ENCODE results near the gene CYP2A6.
"Not testable (repeated sequence)": the region's sequence is repeated elsewhere in the genome, so short reads cannot be mapped to it uniquely, and the experiment has no call there.

CYP2A6 gene

GRCh38 chr19:40838477-40838876 lies 11.8 kb downstream of the CYP2A6 start:
- H3K36me3 ChIP-seq (ENCODE audit: control insufficient read depth, insufficient read depth, low read length); H3K4me3 ChIP-seq (ENCODE audit: low read length); H3K27me3 ChIP-seq (ENCODE audit: control insufficient read depth, insufficient read depth, low read length); H3K4me1 ChIP-seq (ENCODE audit: control insufficient read depth, insufficient read depth, low read length); H3K9ac ChIP-seq (ENCODE audit: low read length); H3K27ac ChIP-seq (ENCODE audit: low read depth, low read length): not testable (repeated sequence)

- H3K27me3 ChIP-seq (ENCODE audit: control insufficient read depth, insufficient read depth, low read length): no peaks in the 10 kb centered on the region
- H3K36me3 ChIP-seq (ENCODE audit: control insufficient read depth, insufficient read depth, low read length): no peaks in the 10 kb centered on the region
- no peak overlapping the region for H3K9ac ChIP-seq (ENCODE audit: low read length)
- H3K4me1 ChIP-seq (ENCODE audit: control insufficient read depth, insufficient read depth, low read length): no peaks in the 10 kb centered on the region
- no peak overlapping the region for H3K27ac ChIP-seq (ENCODE audit: low read depth, low read length)
- H3K4me3 ChIP-seq (ENCODE audit: low read length): no peak overlapping the region
These were observed 13.4 kb downstream of the CYP2A6 start for GRCh38 chr19:40836754-40837429.

- not testable (repeated sequence) for H3K27me3 ChIP-seq (ENCODE audit: control insufficient read depth, insufficient read depth, low read length); H3K27ac ChIP-seq (ENCODE audit: low read depth, low read length); H3K4me3 ChIP-seq (ENCODE audit: low read length); H3K36me3 ChIP-seq (ENCODE audit: control insufficient read depth, insufficient read depth, low read length); H3K9ac ChIP-seq (ENCODE audit: low read length); H3K4me1 ChIP-seq (ENCODE audit: control insufficient read depth, insufficient read depth, low read length)
These were observed 16.3 kb downstream of the CYP2A6 start for GRCh38 chr19:40833728-40834533.

GRCh38 chr19:40832431-40832790 lies 17.8 kb downstream of the CYP2A6 start:
- H3K36me3 ChIP-seq (ENCODE audit: control insufficient read depth, insufficient read depth, low read length); H3K27ac ChIP-seq (ENCODE audit: low read depth, low read length); H3K27me3 ChIP-seq (ENCODE audit: control insufficient read depth, insufficient read depth, low read length); H3K4me3 ChIP-seq (ENCODE audit: low read length); H3K4me1 ChIP-seq (ENCODE audit: control insufficient read depth, insufficient read depth, low read length); H3K9ac ChIP-seq (ENCODE audit: low read length): not testable (repeated sequence)

GRCh38 chr19:40831502-40832430 lies 18.5 kb downstream of the CYP2A6 start:
- Histone ChIP-seq H3K4me1 (ENCODE audit: control insufficient read depth, insufficient read depth, low read length) (peaks cover 4% of the 10 kb centered on the region), H3K36me3 (ENCODE audit: control insufficient read depth, insufficient read depth, low read length) (peaks cover 8% of the 10 kb centered on the region), H3K4me3 (ENCODE audit: low read length) (no peak overlapping the region), H3K27ac (ENCODE audit: low read depth, low read length) (no peak overlapping the region), H3K9ac (ENCODE audit: low read length) (no peak overlapping the region), H3K27me3 (ENCODE audit: control insufficient read depth, insufficient read depth, low read length) (no peaks in the 10 kb centered on the region)

GRCh38 chr19:40830741-40831140 lies 19.5 kb downstream of the CYP2A6 start:
- not testable (repeated sequence) for H3K27ac ChIP-seq (ENCODE audit: low read depth, low read length); H3K27me3 ChIP-seq (ENCODE audit: control insufficient read depth, insufficient read depth, low read length); H3K9ac ChIP-seq (ENCODE audit: low read length); H3K4me3 ChIP-seq (ENCODE audit: low read length); H3K4me1 ChIP-seq (ENCODE audit: control insufficient read depth, insufficient read depth, low read length)
- H3K36me3 ChIP-seq (ENCODE audit: control insufficient read depth, insufficient read depth, low read length): peaks cover 10% of the 10 kb centered on the region

- Histone ChIP-seq H3K4me1 (ENCODE audit: control insufficient read depth, insufficient read depth, low read length) (peaks cover 4% of the 10 kb centered on the region), H3K27me3 (ENCODE audit: control insufficient read depth, insufficient read depth, low read length) (no peaks in the 10 kb centered on the region), H3K27ac (ENCODE audit: low read depth, low read length) (no peak overlapping the region), H3K9ac (ENCODE audit: low read length) (no peak overlapping the region), H3K36me3 (ENCODE audit: control insufficient read depth, insufficient read depth, low read length) (peaks cover 10% of the 10 kb centered on the region), H3K4me3 (ENCODE audit: low read length) (no peak overlapping the region)
These were observed 21.0 kb downstream of the CYP2A6 start for GRCh38 chr19:40829205-40829604.

GRCh38 chr19:40827386-40828247 lies 22.6 kb downstream of the CYP2A6 start:
- no peak overlapping the region for H3K27ac ChIP-seq (ENCODE audit: low read depth, low read length)
- H3K4me3 ChIP-seq (ENCODE audit: low read length): no peak overlapping the region
- peaks cover 6% of the 10 kb centered on the region for H3K4me1 ChIP-seq (ENCODE audit: control insufficient read depth, insufficient read depth, low read length)
- no peaks in the 10 kb centered on the region for H3K27me3 ChIP-seq (ENCODE audit: control insufficient read depth, insufficient read depth, low read length)
- peaks cover 10% of the 10 kb centered on the region for H3K36me3 ChIP-seq (ENCODE audit: control insufficient read depth, insufficient read depth, low read length)
- H3K9ac ChIP-seq (ENCODE audit: low read length): no peak overlapping the region

- not testable (repeated sequence) for H3K27ac ChIP-seq (ENCODE audit: low read depth, low read length)
These were observed 23.4 kb downstream of the CYP2A6 start for GRCh38 chr19:40826699-40827385.

GRCh38 chr19:40826312-40826698 lies 23.9 kb downstream of the CYP2A6 start:
- H3K4me3 ChIP-seq (ENCODE audit: low read length): not testable (repeated sequence)
- peaks cover 10% of the 10 kb centered on the region for H3K36me3 ChIP-seq (ENCODE audit: control insufficient read depth, insufficient read depth, low read length)

More at GRCh38 chr19:40826699-40827385, 23.4 kb downstream of the CYP2A6 start:
- not testable (repeated sequence) for H3K9ac ChIP-seq (ENCODE audit: low read length); H3K4me1 ChIP-seq (ENCODE audit: control insufficient read depth, insufficient read depth, low read length); H3K4me3 ChIP-seq (ENCODE audit: low read length); H3K27me3 ChIP-seq (ENCODE audit: control insufficient read depth, insufficient read depth, low read length)
- H3K36me3 ChIP-seq (ENCODE audit: control insufficient read depth, insufficient read depth, low read length): peaks cover 10% of the 10 kb centered on the region

GRCh38 chr19:40825460-40826095 lies 24.7 kb downstream of the CYP2A6 start:
- not testable (repeated sequence) for H3K27me3 ChIP-seq (ENCODE audit: control insufficient read depth, insufficient read depth, low read length); H3K9ac ChIP-seq (ENCODE audit: low read length); H3K27ac ChIP-seq (ENCODE audit: low read depth, low read length); H3K4me1 ChIP-seq (ENCODE audit: control insufficient read depth, insufficient read depth, low read length); H3K4me3 ChIP-seq (ENCODE audit: low read length)
- H3K36me3 ChIP-seq (ENCODE audit: control insufficient read depth, insufficient read depth, low read length): peaks cover 10% of the 10 kb centered on the region

More at GRCh38 chr19:40826312-40826698, 23.9 kb downstream of the CYP2A6 start:
- not testable (repeated sequence) for H3K27ac ChIP-seq (ENCODE audit: low read depth, low read length); H3K27me3 ChIP-seq (ENCODE audit: control insufficient read depth, insufficient read depth, low read length); H3K4me1 ChIP-seq (ENCODE audit: control insufficient read depth, insufficient read depth, low read length); H3K9ac ChIP-seq (ENCODE audit: low read length)
